GM10248 (cell line): ENCODE measurements around the gene PLSCR1.

Experiments
- CTCF ChIA-PET: fragments of 300-600 bp; sonication (Branson Sonifier 250); formaldehyde crosslinking; extraction: SDS; loops from one replicate; lab custom pipeline; 2021; ENCODE audit warnings: antibody characterized with exemption; lab: Yijun Ruan, JAX
- POLR2A ChIA-PET: fragments of 350-650 bp; sonication (Branson Sonifier 250); formaldehyde crosslinking; extraction: SDS; loops from one replicate; lab custom pipeline; 2020; ENCODE audit warnings: antibody characterized with exemption; lab: Yijun Ruan, JAX
- DNase-seq: peaks from one replicate; pipeline ENCODE4 v3.0.0; 2012; ENCODE audit errors: extremely low spot score
- CTCF ChIP-seq: IDR thresholded peaks from 2 replicates; pipeline ENCODE4 v1.5.1; 2012; ENCODE audit warnings: mild to moderate bottlenecking, low read depth; ENCODE audit errors: extremely low read depth, missing control alignments, control extremely low read depth

The PLSCR1 gene

GRCh38 chr3:146539315-146539714, 5.1 kb downstream of the PLSCR1 start:
- DNase-seq: no peak
- POLR2A ChIA-PET: no interaction called here
- TF ChIP-seq CTCF: no peak
- CTCF ChIA-PET: interaction anchor here (1.0 kb wide), 1 partner anchor 27 kb away, joined by 3 read pairs; no protein-coding TSS in a partner anchor

- CTCF ChIA-PET: no interaction called here
- POLR2A ChIA-PET: no interaction called here
- no peak for TF ChIP-seq CTCF
- no peak for DNase-seq
Observed at GRCh38 chr3:146537603-146538002, 6.8 kb downstream of the PLSCR1 start.

- ChIA-PET CTCF (interaction anchor here (1.1 kb wide), 1 partner anchor 9 kb away, joined by 5 read pairs; no protein-coding TSS in a partner anchor), POLR2A (no interaction called here)
- TF ChIP-seq CTCF: no peak
- DNase-seq: no peak
Observed at GRCh38 chr3:146536681-146537080, 7.7 kb downstream of the PLSCR1 start.

GRCh38 chr3:146532406-146532805, 12.0 kb downstream of the PLSCR1 start:
- CTCF ChIA-PET: interaction anchor here (0.8 to 1.8 kb wide), 4 partner anchors 9 to 17 kb away, joined by 3 to 4 read pairs (median 4); no protein-coding TSS in a partner anchor
- DNase-seq: no peak
- TF ChIP-seq CTCF: no peak
- POLR2A ChIA-PET: no interaction called here

- DNase-seq: no peak
- POLR2A ChIA-PET: no interaction called here
- CTCF ChIA-PET: interaction anchor here (1.3 to 1.5 kb wide), 4 partner anchors 9 to 35 kb away, joined by 3 to 6 read pairs (median 4); no protein-coding TSS in a partner anchor
- TF ChIP-seq CTCF: no peak
Observed at GRCh38 chr3:146530609-146531008, 13.8 kb downstream of the PLSCR1 start.

GRCh38 chr3:146529021-146529420, 15.4 kb downstream of the PLSCR1 start:
- ChIA-PET POLR2A (no interaction called here), CTCF (interaction anchor here (1.1 kb wide), 1 partner anchor 11 kb away, joined by 4 read pairs; no protein-coding TSS in a partner anchor)
- DNase-seq: no peak
- no peak for TF ChIP-seq CTCF
